Measurements from ENCODE around the gene WNT2.
"Not testable (repeated sequence)": the region's sequence is repeated elsewhere in the genome, so short reads cannot be mapped to it uniquely, and the experiment has no call there.

The WNT2 gene

DNA sequence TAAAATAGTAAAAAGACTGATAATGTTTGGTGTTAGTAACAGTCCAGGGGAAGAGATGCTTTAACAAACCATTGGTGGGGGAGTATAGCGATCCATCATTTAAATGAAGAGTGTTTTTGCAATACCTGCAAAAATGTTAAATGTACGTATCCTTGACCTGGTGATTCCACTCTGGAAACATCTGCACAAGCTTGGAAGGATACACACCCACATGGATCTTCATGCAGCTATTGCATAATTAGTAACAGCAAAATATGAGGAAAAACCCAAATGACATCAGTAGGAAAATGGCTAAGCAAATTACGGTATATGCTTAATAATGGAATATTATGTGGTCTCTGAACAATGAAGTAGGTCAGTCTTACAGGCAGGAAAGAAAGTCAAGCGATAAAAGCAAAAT, 20.5 kb downstream of the WNT2 start:
- Histone ChIP-seq H3K9me3 (ENCODE audit: severe bottlenecking) (no peaks in the 10 kb centered on the region), H3K27me3 (ENCODE audit: insufficient read depth, low read depth, severe bottlenecking) (peaks cover 77% of the 10 kb centered on the region), H3K36me3 (no peaks in the 10 kb centered on the region), H3K4me3 (ENCODE audit: low read depth, low read length) (no peak overlapping the region), H3K27ac (no peak overlapping the region)
- TF ChIP-seq, protein P1, sequence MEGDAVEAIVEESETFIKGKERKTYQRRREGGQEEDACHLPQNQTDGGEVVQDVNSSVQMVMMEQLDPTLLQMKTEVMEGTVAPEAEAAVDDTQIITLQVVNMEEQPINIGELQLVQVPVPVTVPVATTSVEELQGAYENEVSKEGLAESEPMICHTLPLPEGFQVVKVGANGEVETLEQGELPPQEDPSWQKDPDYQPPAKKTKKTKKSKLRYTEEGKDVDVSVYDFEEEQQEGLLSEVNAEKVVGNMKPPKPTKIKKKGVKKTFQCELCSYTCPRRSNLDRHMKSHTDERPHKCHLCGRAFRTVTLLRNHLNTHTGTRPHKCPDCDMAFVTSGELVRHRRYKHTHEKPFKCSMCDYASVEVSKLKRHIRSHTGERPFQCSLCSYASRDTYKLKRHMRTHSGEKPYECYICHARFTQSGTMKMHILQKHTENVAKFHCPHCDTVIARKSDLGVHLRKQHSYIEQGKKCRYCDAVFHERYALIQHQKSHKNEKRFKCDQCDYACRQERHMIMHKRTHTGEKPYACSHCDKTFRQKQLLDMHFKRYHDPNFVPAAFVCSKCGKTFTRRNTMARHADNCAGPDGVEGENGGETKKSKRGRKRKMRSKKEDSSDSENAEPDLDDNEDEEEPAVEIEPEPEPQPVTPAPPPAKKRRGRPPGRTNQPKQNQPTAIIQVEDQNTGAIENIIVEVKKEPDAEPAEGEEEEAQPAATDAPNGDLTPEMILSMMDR (IDR thresholded peaks at IDR 0.05; ENCODE audit: low read depth, low read length) = no peak
- no peak for DNase-seq

DNA sequence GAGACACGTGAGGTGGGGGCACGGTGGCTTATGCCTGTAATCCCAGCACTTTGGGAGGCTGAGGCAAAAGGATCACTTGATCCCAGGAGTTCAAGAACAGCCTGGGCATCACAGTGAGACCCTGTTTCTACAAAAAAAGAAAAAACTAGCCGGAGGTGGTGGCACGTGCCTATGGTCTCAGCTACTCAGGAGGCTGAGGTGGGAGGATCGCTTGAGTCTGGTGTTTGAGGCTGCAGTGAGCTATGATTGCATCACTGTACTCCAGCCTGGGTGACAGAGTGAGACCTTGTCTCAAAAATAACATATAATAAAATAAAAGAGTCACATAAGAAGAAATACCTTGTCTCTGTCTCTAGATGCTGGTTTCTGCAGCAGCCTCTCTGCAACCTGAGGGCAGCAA, 22.4 kb downstream of the WNT2 start:
- DNase-seq, H3K27ac ChIP-seq: not testable (repeated sequence)

GRCh38 chr7:117297606-117298005, 25.3 kb downstream of the WNT2 start:
- Histone ChIP-seq H3K9me3 (ENCODE audit: severe bottlenecking) (no peaks in the 10 kb centered on the region), H3K36me3 (no peaks in the 10 kb centered on the region), H3K4me3 (ENCODE audit: low read depth, low read length) (no peak overlapping the region), H3K27ac (no peak overlapping the region), H3K27me3 (ENCODE audit: insufficient read depth, low read depth, severe bottlenecking) (peaks cover 85% of the 10 kb centered on the region)
- no peak for DNase-seq
- TF ChIP-seq, protein P1 (IDR thresholded peaks at IDR 0.05; ENCODE audit: low read depth, low read length) = no peak

More for the DNA sequence above, 22.4 kb downstream of the WNT2 start:
- H3K36me3 ChIP-seq; H3K9me3 ChIP-seq (ENCODE audit: severe bottlenecking); H3K4me3 ChIP-seq (ENCODE audit: low read depth, low read length): not testable (repeated sequence)
- peaks cover 85% of the 10 kb centered on the region for H3K27me3 ChIP-seq (ENCODE audit: insufficient read depth, low read depth, severe bottlenecking)

- no peak for DNase-seq
- Histone ChIP-seq H3K36me3 (no peaks in the 10 kb centered on the region), H3K27ac (no peak overlapping the region), H3K4me3 (ENCODE audit: low read depth, low read length) (no peak overlapping the region), H3K27me3 (ENCODE audit: insufficient read depth, low read depth, severe bottlenecking) (peaks cover 87% of the 10 kb centered on the region), H3K9me3 (ENCODE audit: severe bottlenecking) (no peaks in the 10 kb centered on the region)
- TF ChIP-seq, protein P1 (IDR thresholded peaks at IDR 0.05; ENCODE audit: low read depth, low read length) = no peak
Observed at GRCh38 chr7:117296066-117296465, 26.8 kb downstream of the WNT2 start.

DNA sequence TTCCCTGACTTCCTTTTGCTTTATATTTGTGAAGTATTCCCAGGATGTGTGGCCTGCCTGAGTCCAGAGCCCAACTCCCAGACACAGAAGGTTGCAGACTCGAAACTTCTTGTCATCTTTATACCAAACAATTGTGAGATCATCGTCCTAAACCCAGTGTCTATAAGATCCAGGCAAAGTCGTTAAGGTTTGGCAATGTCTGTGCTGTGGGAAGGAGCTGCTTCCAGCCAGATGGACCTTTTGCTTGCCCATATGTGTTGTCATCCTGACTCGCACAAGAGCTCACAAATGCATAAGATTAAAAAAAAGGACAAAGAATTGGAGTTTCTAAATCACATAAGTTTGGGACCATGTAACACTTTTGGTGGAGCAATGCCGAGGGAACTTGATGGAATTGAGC, 37.0 kb downstream of the WNT2 start:
- Histone ChIP-seq H3K4me3 (ENCODE audit: low read depth, low read length) (no peak overlapping the region), H3K27ac (no peak overlapping the region), H3K36me3 (no peaks in the 10 kb centered on the region), H3K27me3 (ENCODE audit: insufficient read depth, low read depth, severe bottlenecking) (peaks cover 76% of the 10 kb centered on the region), H3K9me3 (ENCODE audit: severe bottlenecking) (no peaks in the 10 kb centered on the region)
- TF ChIP-seq, protein P1 (IDR thresholded peaks at IDR 0.05; ENCODE audit: low read depth, low read length) = no peak
- no peak for DNase-seq

DNA sequence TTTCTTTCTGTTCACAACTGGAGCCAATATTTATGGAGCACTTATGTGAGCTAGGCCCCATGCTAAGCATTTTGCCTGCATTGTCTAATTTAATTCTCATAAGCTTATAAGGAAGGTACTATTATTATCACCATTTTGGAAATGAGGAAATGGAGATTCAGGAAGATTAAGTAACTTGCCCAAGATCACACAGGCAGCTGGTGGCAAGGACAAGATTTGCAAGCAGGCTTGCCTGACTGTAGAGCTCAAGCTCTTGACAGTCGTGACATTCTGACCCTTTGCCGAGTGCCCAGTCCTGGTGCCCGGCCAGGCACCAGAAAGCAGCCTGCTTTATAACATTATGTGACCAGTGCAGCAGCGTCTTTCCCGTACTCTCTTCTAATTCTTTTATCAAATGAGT, 38.2 kb downstream of the WNT2 start:
- peaks cover 71% of the 10 kb centered on the region for H3K27me3 ChIP-seq (ENCODE audit: insufficient read depth, low read depth, severe bottlenecking)
- no peak for DNase-seq
- H3K9me3 ChIP-seq (ENCODE audit: severe bottlenecking) = no peaks in the 10 kb centered on the region
- H3K4me3 ChIP-seq (ENCODE audit: low read depth, low read length) = no peak overlapping the region
- H3K36me3 ChIP-seq = no peaks in the 10 kb centered on the region
- H3K27ac ChIP-seq = no peak overlapping the region
- TF ChIP-seq, protein P1 (IDR thresholded peaks at IDR 0.05; ENCODE audit: low read depth, low read length) = no peak
